CD4-positive, alpha-beta T cell (primary cell): ENCODE results near the gene MYL5. TPM values are rescaled to one million over a fixed set of nuclear protein-coding genes. Genes with fewer than 3 reads are reported as not detected.

ENCODE experiments used
- ATAC-seq: fragments of 200-7000 bp; cut with Tn5 transposase; one replicate; pipeline ENCODE4 v1.10.0; 2022; ENCODE audit warnings: mild to moderate bottlenecking; ENCODE audit not compliant: poor library complexity
- CTCF ChIA-PET: fragments of 350-600 bp; sonication (Branson Sonifier 250); formaldehyde crosslinking; loops from one replicate; lab custom pipeline; 2021; ENCODE audit warnings: antibody characterized with exemption, inconsistent platforms; lab: Charles Lee
- POLR2A ChIA-PET: fragments of 350-600 bp; sonication (Branson Sonifier 250); formaldehyde crosslinking; loops from one replicate; lab custom pipeline; 2021; ENCODE audit warnings: antibody characterized with exemption, inconsistent platforms; lab: Charles Lee
- DNase-seq, 14 experiments: peaks; one replicate each; pipeline ENCODE4 v3.0.0-alpha.2; 2013 to 2020; ENCODE audit warnings: mixed read lengths in 2 of 14
- H3K27ac ChIP-seq, 2 donors: one replicate each; pipeline versions ENCODE4 v1.5.1 to v1.7.0; 2013; ENCODE audit warnings: low read length in 2 of 2, low read depth in 1 of 2, mild to moderate bottlenecking in 1 of 2
- H3K27me3 ChIP-seq, 2 experiments: 1 replicate in 1 of 2; 2 replicates in 1 of 2; pipeline versions ENCODE4 v1.6.1 to v1.7.0; 2013; ENCODE audit warnings: low read length in 2 of 2, control low read depth in 1 of 2, mild to moderate bottlenecking in 1 of 2, moderate library complexity in 1 of 2; ENCODE audit not compliant: insufficient read depth in 2 of 2, control insufficient read depth in 1 of 2
- H3K36me3 ChIP-seq: one replicate; pipeline ENCODE4 v1.6.1; 2013; ENCODE audit warnings: low read length, control low read depth; ENCODE audit not compliant: insufficient read depth
- H3K4me1 ChIP-seq: one replicate; pipeline ENCODE4 v1.6.1; 2013; ENCODE audit warnings: low read length, control low read depth; ENCODE audit not compliant: insufficient read depth
- H3K4me3 ChIP-seq: one replicate; pipeline ENCODE4 v1.5.1; 2013; ENCODE audit warnings: mild to moderate bottlenecking, low read length, moderate library complexity
- H3K9me3 ChIP-seq, 2 experiments: 1 replicate in 1 of 2; 2 replicates in 1 of 2; pipeline versions ENCODE4 v1.6.1 to v1.7.0; 2013; ENCODE audit warnings: low read length in 2 of 2, mild to moderate bottlenecking in 2 of 2, control low read depth in 1 of 2, moderate library complexity in 1 of 2; ENCODE audit not compliant: control insufficient read depth in 1 of 2, insufficient read depth in 1 of 2
- H3K27ac Mint-ChIP-seq: one replicate; pipeline ENCODE4 v1.8.0; 2020; ENCODE audit warnings: mixed read lengths
- H3K27me3 Mint-ChIP-seq: one replicate; pipeline ENCODE4 v1.8.0; 2021; ENCODE audit warnings: mixed read lengths
- H3K36me3 Mint-ChIP-seq: one replicate; pipeline ENCODE4 v1.8.0; 2021; ENCODE audit warnings: low read depth, mixed read lengths
- H3K4me1 Mint-ChIP-seq: one replicate; pipeline ENCODE4 v1.8.0; 2021; ENCODE audit warnings: low read depth, mixed read lengths
- H3K4me3 Mint-ChIP-seq: one replicate; pipeline ENCODE4 v1.8.0; 2020; ENCODE audit warnings: mild to moderate bottlenecking, mixed read lengths
- H3K9me3 Mint-ChIP-seq: one replicate; pipeline ENCODE4 v1.8.0; 2020; ENCODE audit warnings: mixed read lengths
- intact Hi-C, 2 experiments: fragments of 100-400 bp; cut with DNase I in 1 of 2; cut with micrococcal nuclease in 1 of 2; formaldehyde crosslinking; loops; one replicate each; pipeline versions ENCODE4 v1.15.1 to v1.9.0; 2023 to 2025; cut with DNase I, micrococcal nuclease
- total RNA-seq, 174 experiments: library from RNA in 2 of 174; stranded (reverse) in 2 of 174; gene quantifications; one replicate each; pipeline ENCODE4 v1.2.3 and lab custom pipeline; 2021 to 2026
- TF ChIP-seq, protein P1 (sequence below): fragments of 200-600 bp; IDR thresholded peaks from one replicate; pipeline ENCODE4 v1.8.0; 2022; ENCODE audit warnings: antibody characterized with exemption, mild to moderate bottlenecking

MYL5 gene
- total RNA-seq, 2 experiments from 2014 or later = 25.3 to 29.2 TPM

DNA sequence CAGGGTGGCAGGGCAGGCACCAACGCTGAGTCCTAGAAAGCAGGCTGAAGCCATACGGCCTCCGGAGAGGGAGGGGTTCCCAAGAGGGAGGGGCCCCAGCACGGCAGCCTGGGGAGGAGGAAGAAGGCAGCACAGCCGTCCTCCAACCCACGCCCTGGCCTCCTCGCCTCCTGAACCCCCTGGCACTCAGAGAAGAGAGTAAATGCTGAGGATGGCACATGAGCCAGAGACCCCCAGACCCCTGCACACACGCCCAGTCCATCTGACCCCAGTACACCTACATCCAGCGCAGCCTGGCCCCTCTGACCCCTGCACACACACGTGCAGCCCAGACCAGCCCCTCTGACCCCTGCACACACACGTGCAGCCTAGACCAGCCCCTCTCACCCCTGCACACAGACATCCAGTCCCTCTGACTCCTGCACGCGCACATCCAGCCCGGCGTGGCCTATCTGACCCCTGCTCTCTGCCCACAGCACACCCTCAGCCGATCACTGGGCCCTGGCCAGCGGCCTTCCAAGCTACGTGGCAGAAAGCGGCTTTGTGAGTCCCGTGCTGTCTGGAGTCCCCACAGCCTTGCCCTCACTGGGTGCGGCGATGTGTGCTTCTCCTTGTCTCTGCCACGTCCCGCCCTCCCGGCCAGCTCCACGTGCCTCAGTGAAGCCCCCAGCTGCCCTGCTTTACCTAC lies 18.7 kb upstream of the MYL5 start:
- Mint-ChIP-seq H3K4me1 (no peaks in the 10 kb centered on the region), H3K27me3 (peaks cover 6% of the 10 kb centered on the region), H3K27ac (no peak overlapping the region), H3K4me3 (no peak overlapping the region), H3K36me3 (no peaks in the 10 kb centered on the region), H3K9me3 (no peaks in the 10 kb centered on the region)
- Histone ChIP-seq H3K36me3 (no peaks in the 10 kb centered on the region), H3K9me3 (no peaks in the 10 kb centered on the region), H3K4me1 (no peaks in the 10 kb centered on the region), H3K27ac (no peak overlapping the region), H3K27me3 (peaks cover 0 to 4% of the 10 kb centered on the region in 2 experiments), H3K4me3 (no peak overlapping the region)
- TF ChIP-seq, protein P1, sequence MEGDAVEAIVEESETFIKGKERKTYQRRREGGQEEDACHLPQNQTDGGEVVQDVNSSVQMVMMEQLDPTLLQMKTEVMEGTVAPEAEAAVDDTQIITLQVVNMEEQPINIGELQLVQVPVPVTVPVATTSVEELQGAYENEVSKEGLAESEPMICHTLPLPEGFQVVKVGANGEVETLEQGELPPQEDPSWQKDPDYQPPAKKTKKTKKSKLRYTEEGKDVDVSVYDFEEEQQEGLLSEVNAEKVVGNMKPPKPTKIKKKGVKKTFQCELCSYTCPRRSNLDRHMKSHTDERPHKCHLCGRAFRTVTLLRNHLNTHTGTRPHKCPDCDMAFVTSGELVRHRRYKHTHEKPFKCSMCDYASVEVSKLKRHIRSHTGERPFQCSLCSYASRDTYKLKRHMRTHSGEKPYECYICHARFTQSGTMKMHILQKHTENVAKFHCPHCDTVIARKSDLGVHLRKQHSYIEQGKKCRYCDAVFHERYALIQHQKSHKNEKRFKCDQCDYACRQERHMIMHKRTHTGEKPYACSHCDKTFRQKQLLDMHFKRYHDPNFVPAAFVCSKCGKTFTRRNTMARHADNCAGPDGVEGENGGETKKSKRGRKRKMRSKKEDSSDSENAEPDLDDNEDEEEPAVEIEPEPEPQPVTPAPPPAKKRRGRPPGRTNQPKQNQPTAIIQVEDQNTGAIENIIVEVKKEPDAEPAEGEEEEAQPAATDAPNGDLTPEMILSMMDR = no peak
- ChIA-PET CTCF (no interaction called here), POLR2A (no interaction called here)
- intact Hi-C loops = no loop called here
- no peak for DNase-seq
- ATAC-seq = no peak

DNA sequence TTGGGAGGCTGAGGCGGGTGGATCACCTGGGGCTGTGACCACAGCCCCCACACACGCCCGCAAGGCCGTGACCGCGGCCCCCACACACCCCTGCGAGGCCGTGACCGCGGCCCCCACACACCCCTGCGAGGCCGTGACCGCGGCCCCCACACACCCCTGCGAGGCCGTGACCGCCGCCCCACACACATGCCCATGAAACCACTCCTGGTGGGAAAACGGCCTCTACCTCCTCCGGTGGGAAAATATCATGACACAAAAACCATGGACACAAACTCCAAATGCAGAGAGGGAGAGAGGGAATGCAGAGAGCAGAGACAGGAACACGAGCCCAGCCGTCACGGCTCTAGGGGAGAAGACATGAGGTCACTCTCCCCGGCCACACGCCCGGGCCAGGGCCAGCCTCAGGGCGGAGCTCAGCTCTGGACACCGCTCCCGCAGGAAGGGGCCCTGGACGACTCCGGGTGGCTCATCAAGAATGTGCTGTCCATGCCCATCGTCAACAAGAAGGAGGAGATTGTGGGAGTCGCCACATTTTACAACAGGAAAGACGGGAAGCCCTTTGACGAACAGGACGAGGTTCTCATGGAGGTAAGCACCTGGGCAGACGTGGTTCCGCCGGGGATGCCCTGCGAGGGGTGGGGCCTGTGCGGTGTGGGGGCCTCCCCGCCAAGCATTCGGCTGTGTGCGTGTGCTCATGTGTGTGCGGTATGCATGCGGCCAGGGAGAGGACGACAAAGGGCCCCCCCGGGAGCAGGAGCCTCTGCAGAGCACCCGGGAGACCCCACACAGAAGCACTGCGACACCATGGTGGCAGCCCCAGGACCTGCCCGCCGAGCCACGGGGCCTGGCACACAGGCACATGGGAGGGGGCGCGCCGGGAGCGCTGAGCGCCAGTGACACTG lies 17.7 kb upstream of the MYL5 start:
- Mint-ChIP-seq H3K36me3 (peaks cover 5% of the 10 kb centered on the region), H3K9me3 (no peaks in the 10 kb centered on the region), H3K4me1 (no peaks in the 10 kb centered on the region), H3K27ac (no peak overlapping the region), H3K4me3 (no peak overlapping the region), H3K27me3 (peaks cover 4% of the 10 kb centered on the region)
- ChIA-PET CTCF (no interaction called here), POLR2A (no interaction called here)
- Histone ChIP-seq H3K4me1 (no peaks in the 10 kb centered on the region), H3K9me3 (no peaks in the 10 kb centered on the region), H3K27me3 (no peaks in the 10 kb centered on the region), H3K27ac (no peak overlapping the region), H3K4me3 (no peak overlapping the region), H3K36me3 (no peaks in the 10 kb centered on the region)
- intact Hi-C loops = no loop called here
- ATAC-seq (no peak), DNase-seq (no peak)
- TF ChIP-seq, protein P1 = no peak

DNA sequence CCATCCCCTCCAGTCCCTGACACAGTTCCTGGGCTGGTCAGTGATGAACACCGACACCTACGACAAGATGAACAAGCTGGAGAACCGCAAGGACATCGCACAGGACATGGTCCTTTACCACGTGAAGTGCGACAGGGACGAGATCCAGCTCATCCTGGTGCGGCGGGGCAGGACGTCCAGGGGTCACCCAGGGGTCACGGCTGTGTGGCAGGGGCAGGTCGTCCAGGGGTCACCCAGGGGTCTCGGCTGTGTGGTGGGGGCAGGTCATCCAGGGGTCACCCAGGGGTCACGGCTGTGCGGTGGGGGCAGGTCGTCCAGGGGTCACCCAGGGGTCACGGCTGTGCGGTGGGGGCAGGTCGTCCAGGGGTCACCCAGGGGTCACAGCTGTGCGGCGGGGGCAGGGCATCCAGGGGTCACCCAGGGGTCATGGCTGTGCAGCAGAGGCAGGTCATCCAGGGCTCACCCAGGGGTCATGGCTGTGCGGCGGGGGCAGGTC lies 17.0 kb upstream of the MYL5 start:
- H3K27me3 Mint-ChIP-seq = no peaks in the 10 kb centered on the region
- ChIA-PET POLR2A (no interaction called here), CTCF (no interaction called here)
- H3K4me1 Mint-ChIP-seq = no peaks in the 10 kb centered on the region
- no peak overlapping the region for H3K27ac ChIP-seq
- no peak overlapping the region for H3K4me3 ChIP-seq
- ATAC-seq = no peak
- no peaks in the 10 kb centered on the region for H3K9me3 ChIP-seq
- H3K4me3 Mint-ChIP-seq = no peak overlapping the region
- no peaks in the 10 kb centered on the region for H3K4me1 ChIP-seq
- intact Hi-C loops = no loop called here
- peaks cover 5% of the 10 kb centered on the region for H3K36me3 Mint-ChIP-seq
- H3K27ac Mint-ChIP-seq = no peak overlapping the region
- DNase-seq = no peak
- H3K36me3 ChIP-seq = no peaks in the 10 kb centered on the region
- TF ChIP-seq, protein P1 = no peak
- H3K27me3 ChIP-seq = no peaks in the 10 kb centered on the region
- H3K9me3 Mint-ChIP-seq = no peaks in the 10 kb centered on the region
